GM21619 (cell line): ENCODE results near the gene GOSR2.
"Not testable (repeated sequence)": the region's sequence is repeated elsewhere in the genome, so short reads cannot be mapped to it uniquely, and the experiment has no call there.

Experiments used
- ATAC-seq: cut with Tn5 transposase; IDR thresholded peaks from one replicate; pipeline ENCODE4 v1.9.1; 2021; ENCODE audit not compliant: unreplicated experiment

The GOSR2 gene

GRCh38 chr17:46892192-46892703 is 30.7 kb upstream of the GOSR2 start:
- no peak for ATAC-seq

DNA sequence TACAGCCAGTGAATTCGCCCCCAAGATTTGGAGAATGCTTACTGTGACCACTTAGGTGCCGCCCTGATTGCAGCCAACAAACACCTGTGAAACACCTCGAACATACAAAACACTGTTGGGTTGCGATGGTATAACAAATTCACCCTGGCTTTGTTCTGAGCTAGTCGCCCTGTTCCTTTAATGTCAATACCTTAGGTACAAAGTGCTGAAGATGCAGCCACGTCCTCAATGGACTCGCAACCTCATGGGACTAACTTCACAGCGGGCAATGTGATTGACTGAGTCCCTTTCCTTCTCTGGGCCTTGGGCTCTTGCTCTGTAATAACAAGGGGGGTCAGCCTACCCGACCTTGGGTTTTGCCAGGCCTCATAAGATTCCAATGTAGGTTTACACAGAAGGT is 28.9 kb upstream of the GOSR2 start:
- ATAC-seq = no peak

- ATAC-seq = no peak
Observed at GRCh38 chr17:46894476-46895151, 28.3 kb upstream of the GOSR2 start.

DNA sequence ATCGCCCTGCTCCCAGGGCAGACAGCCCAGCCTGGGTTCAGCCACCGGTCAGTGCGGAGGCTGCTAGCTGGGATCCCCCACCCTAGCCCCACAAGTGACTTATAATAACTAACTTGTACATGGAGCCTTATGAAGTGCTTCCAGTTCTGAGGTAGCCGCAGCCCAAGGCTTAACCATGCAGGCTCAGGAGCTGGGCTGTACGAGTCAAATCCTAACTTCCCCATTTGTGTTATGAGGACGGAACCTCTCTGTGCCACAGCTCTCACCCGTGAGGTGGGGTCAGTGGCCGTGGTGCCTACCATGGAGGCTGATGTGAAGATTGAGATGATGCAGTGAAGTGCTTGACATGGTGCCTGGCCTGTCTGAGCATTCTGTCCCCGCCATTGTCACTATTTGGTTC is 27.8 kb upstream of the GOSR2 start:
- no peak for ATAC-seq

DNA sequence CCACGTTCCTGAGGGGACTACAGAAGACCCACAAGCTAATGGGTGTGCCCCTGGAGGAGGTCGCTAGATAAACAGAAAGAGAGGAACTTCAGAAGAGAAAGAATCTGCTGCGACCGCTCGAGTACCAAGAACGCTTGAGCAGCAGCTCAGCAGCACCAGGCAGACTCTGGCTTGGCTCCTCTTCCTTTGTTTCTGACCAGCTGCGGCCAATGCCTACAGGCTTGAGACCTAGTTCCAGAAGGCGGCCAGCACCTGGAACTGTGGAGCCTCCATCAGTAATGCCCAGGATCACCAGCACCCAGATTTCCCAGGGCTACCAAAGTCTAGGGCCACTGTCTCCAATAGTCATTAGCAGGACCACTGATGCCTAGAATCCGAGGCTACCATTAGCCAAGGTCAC is 26.0 kb upstream of the GOSR2 start:
- no peak for ATAC-seq

DNA sequence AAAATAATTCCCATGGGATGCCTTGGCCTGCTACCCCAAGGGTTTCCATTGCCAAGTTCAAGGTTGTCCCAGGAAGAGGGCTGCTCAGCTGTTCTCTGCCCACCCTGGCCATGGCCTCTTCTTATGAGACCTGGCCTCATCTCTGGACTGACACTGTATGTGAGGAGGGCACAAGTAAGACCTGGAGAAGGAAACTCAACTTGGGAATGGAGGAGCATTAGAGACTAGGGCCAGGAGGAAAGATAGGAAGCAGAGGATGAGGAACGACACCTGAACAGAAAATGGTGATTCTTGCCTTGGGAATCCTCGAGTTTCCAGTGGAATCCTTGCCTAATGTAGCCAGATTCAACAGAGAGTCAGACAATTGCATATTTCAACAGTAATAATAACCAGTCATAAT is 24.6 kb upstream of the GOSR2 start:
- ATAC-seq = no peak

GRCh38 chr17:46898860-46899259 is 24.1 kb upstream of the GOSR2 start:
- no peak for ATAC-seq

GRCh38 chr17:46901291-46901690 is 21.7 kb upstream of the GOSR2 start:
- no peak for ATAC-seq

GRCh38 chr17:46903762-46904672 is 18.9 kb upstream of the GOSR2 start:
- no peak for ATAC-seq

DNA sequence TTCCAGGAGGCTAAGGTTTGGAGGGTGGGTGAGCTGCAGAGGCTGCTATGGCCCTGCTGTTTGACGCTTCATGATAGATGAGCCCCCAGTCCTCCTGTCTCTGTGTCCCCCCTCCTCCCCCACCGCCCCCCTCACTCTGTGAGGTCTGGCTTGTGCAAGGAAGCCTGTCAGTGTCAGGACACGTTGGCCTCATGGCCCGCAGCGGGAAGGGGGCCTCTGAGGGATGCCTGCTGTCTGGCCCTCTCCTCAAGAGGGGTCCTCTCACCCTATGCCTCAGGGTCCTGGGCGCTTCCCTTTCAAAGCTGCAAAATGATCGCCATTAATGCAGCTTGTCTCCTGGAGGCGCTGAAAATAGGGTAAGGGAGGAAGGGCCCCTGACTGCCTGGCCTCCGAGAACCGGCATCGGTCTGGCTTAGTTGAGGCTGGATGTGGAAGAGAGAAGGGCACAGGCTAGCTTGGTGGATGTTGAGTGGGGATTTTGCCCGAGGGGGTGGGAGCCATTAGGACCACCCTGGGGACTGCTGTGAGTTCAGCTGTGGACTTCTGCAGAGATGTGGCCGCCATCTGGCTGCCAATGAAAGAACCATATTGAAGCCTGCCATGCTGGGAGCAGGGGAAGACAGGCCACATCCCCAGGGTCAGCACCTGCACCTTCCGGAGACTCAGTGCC is 14.8 kb upstream of the GOSR2 start:
- ATAC-seq = no peak

- ATAC-seq = no peak
Observed at GRCh38 chr17:46910179-46910927, 12.6 kb upstream of the GOSR2 start.

DNA sequence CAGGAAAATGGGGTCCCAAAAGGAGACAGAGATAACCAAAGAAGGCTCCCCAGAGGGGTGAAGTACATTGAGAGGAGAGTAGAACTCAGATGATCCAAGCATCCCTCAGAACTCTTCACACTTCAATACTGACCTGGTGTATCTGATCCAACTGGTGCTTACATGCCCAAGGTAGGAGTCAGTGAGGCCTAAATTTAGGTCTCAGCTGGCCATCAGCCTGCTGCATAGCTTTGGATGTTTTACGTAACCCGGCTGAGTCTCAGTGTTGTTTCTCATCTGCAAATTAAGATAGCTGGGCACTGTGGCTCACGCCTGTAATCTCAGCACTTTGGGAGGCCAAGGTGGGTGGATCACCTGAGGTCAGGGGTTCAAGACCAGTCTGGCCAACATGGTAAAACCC is 11.6 kb upstream of the GOSR2 start:
- no peak for ATAC-seq

DNA sequence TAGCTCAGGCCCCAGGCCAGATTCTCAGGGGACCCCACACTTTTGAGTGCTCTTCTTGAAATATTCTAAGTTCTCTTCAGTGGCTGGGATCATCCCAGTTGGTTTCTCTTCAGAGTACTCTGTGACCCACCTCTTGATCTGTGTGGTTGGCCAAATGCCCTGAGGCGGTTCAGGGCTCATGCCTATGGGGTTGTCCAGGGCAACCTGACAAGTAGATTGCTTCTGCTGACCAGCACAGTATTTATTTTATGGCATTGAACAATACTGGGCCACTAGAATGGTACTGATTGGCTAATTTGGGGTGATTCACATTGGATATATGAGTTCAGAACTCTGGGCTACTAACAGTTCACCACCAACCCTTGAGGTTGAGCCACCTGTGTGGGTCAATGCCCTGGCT is 7.4 kb upstream of the GOSR2 start:
- ATAC-seq = no peak

- ATAC-seq = no peak
Observed at GRCh38 chr17:46916211-46916610, 6.7 kb upstream of the GOSR2 start.

DNA sequence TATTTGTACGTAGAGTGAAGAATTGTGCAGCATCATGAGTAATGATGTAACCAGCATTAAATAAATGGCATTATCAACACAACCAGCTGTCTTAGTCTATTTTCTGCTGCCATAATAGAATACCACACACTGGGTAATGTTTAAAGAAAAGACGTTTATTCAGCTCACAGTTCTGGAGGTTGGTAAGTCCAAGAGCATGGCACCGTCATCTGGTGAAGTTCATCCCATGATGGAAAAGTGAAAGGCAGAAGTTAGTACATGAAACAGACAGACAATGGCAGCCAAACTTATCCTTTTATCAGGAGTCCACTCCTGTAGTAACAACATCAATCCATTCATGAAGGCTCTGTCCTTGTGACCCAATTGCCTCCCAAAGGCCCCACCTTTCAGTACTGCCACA is 6.3 kb upstream of the GOSR2 start:
- ATAC-seq = no peak

DNA sequence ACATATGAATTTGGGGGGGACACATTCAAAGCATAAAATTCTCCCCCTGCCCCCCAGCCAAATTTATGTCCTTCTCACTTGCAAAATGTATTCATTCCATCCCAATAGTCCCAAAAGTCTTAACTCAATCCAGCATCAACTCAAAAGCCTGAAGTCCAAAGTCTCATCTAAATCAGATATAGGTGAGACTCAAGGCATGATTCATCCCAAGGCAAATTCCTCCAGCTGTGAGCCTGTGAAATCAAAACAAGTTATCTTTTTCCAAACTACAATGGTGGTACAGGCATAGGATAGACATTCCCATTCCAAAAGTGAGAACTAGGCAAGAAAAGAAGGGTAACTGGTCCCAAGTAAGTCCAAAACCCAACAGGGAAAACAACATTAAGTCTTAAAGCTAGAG is 5.9 kb upstream of the GOSR2 start:
- ATAC-seq = no peak

GRCh38 chr17:46917516-46917915 is 5.4 kb upstream of the GOSR2 start:
- no peak for ATAC-seq

- not testable (repeated sequence) for ATAC-seq
Observed at GRCh38 chr17:46921962-46922361, 998 bp upstream of the GOSR2 start.

DNA sequence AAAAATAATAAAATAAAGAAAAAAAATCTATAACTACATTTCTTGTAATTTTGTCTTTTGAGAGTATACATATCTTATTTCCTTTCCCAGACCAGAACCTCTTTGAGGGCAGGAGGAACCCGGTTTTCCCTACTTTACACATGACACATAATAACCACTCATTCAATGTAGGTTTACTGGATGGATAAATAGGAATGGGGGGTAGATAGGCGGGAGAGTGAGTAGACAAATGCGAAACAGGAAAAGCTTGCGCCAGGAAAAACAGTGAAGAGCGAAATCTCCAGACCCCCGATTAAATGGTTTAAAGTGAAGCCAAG is 515 bp upstream of the GOSR2 start:
- no peak for ATAC-seq

GRCh38 chr17:46925185-46925868 is 2.4 kb downstream of the GOSR2 start:
- no peak for ATAC-seq
